ENCODE data around the gene STAT4.

DNA sequence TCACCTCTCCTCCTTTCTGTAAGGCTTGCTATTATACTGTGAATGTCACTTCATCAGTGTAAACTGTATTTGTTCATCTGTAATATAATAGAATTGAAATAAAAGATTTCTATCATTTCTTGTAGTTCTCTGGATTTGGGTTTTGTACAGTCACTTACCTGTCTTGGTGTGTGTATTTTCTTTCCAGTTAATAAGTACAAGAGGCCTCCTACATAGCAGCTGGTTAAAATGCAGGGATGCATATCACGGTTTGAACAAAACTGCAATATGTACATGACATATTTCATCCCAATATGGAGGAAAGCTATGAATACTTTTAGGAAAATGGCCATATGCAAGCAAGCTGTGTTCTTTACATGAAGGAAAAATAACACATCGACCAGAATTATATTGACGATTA is 131.4 kb downstream of the STAT4 start:
- TF ChIP-seq POLR2A (IDR thresholded peaks at IDR 0.05): no peak
- TF ChIP-seq CTCF (IDR thresholded peaks at IDR 0.05): no peak

All from thyroid gland (tissue), 4 donors.